ENCODE data around the gene SERTM1.

DNA sequence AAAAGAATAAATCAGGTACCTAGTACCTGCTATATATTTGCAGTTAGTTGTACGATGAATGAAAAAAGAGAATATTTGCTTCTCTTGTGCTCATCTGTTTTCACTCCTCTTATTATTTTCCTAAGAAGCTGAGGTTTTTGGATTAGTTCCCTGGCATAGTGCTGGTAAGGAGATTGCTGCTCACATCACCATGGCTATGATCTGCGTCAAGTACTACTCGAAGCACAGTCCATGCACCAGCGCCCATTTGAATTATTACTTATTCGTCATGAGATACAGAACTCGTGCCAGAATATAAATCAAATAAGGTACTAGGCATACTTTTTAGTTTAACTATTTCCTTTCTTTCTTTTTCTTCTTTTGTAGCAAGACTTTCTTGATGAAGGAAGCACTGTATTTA, 7.1 kb downstream of the SERTM1 start:
- TF ChIP-seq CTCF (IDR thresholded peaks at IDR 0.05) (no peak), POLR2A (IDR thresholded peaks at IDR 0.05) (no peak)

All from thyroid gland (tissue), 4 donors.